CD14-positive monocyte (primary cell): ENCODE results near the gene KCNC1. TPM values are rescaled to one million over a fixed set of nuclear protein-coding genes. Genes with fewer than 3 reads are reported as not detected.

Experiments
- DNase-seq, 3 donors: peaks; one replicate each; pipeline ENCODE4 v3.0.0-alpha.2; 2011 to 2022
- H2AFZ ChIP-seq: 2 replicates; pipeline ENCODE4 v1.6.0; 2012; ENCODE audit warnings: mild to moderate bottlenecking, low read depth, low read length, inconsistent platforms; ENCODE audit not compliant: insufficient read depth, poor library complexity, severe bottlenecking
- H3K27ac ChIP-seq, 2 donors: 1 replicate in 1 of 2; 2 replicates in 1 of 2; pipeline ENCODE4 v1.5.1; 2012 to 2013; ENCODE audit warnings: low read length in 2 of 2, control low read depth in 1 of 2, inconsistent platforms in 1 of 2, low read depth in 1 of 2, mild to moderate bottlenecking in 1 of 2
- H3K27me3 ChIP-seq, 2 donors: one replicate each; pipeline versions ENCODE4 v1.6.0 to v1.6.1; 2011 to 2013; ENCODE audit warnings: low read length in 2 of 2; ENCODE audit not compliant: control insufficient read depth in 2 of 2, insufficient read depth in 2 of 2
- H3K36me3 ChIP-seq, 2 donors: replicated peaks in 1 of 2; 1 replicate in 1 of 2; 2 replicates in 1 of 2; pipeline versions ENCODE4 v1.5.1 to v1.6.1; 2012 to 2013; ENCODE audit warnings: low read length in 2 of 2, control low read depth in 1 of 2, inconsistent platforms in 1 of 2, mild to moderate bottlenecking in 1 of 2; ENCODE audit not compliant: insufficient read depth in 2 of 2, control insufficient read depth in 1 of 2
- H3K4me1 ChIP-seq, 2 donors: 1 replicate in 1 of 2; 2 replicates in 1 of 2; pipeline versions ENCODE4 v1.5.1 to v1.6.1; 2012 to 2013; ENCODE audit warnings: low read length in 2 of 2, control low read depth in 1 of 2, inconsistent platforms in 1 of 2, mild to moderate bottlenecking in 1 of 2, moderate library complexity in 1 of 2; ENCODE audit not compliant: insufficient read depth in 2 of 2, control insufficient read depth in 1 of 2
- H3K4me2 ChIP-seq: replicated peaks from 2 replicates; pipeline ENCODE3; 2012; ENCODE audit warnings: low read length, moderate library complexity, mild to moderate bottlenecking; ENCODE audit not compliant: poor library complexity, severe bottlenecking; ENCODE audit errors: extremely low read depth
- H3K4me3 ChIP-seq, 3 experiments: fragments of 200-600 bp in 1 of 3; sonication (generic) in 1 of 3; replicated peaks in 1 of 3; 1 replicate in 2 of 3; 2 replicates in 1 of 3; pipeline ENCODE4 v1.5.1; 2011 to 2013; ENCODE audit warnings: low read length in 3 of 3, mild to moderate bottlenecking in 3 of 3, control low read depth in 2 of 3, low read depth in 2 of 3, inconsistent platforms in 1 of 3, moderate library complexity in 1 of 3
- H3K79me2 ChIP-seq: 2 replicates; pipeline ENCODE4 v1.6.0; 2012; ENCODE audit warnings: mild to moderate bottlenecking, control low read depth, inconsistent platforms, low read length, moderate library complexity; ENCODE audit not compliant: insufficient read depth
- H3K9ac ChIP-seq: 2 replicates; pipeline ENCODE4 v1.6.0; 2017; ENCODE audit warnings: low read length, mild to moderate bottlenecking; ENCODE audit not compliant: insufficient read depth, poor library complexity, severe bottlenecking
- H3K9me3 ChIP-seq, 2 donors: replicated peaks in 1 of 2; 1 replicate in 1 of 2; 2 replicates in 1 of 2; pipeline versions ENCODE4 v1.5.1 to v1.6.1; 2012 to 2013; ENCODE audit warnings: low read length in 2 of 2, control low read depth in 1 of 2; ENCODE audit not compliant: control insufficient read depth in 1 of 2, insufficient read depth in 1 of 2
- H4K20me1 ChIP-seq: 2 replicates; pipeline ENCODE4 v1.6.0; 2012; ENCODE audit warnings: mild to moderate bottlenecking, low read length, control low read depth, moderate library complexity; ENCODE audit not compliant: insufficient read depth
- H3K27ac Mint-ChIP-seq, 7 donors: one replicate each; pipeline ENCODE4 v1.8.0; 2020; ENCODE audit warnings: mild to moderate bottlenecking in 7 of 7, mixed read lengths in 7 of 7, moderate library complexity in 6 of 7, inconsistent platforms in 2 of 7
- H3K27me3 Mint-ChIP-seq, 3 donors: one replicate each; pipeline ENCODE4 v1.8.0; 2021 to 2022; ENCODE audit warnings: low read depth in 3 of 3, mild to moderate bottlenecking in 3 of 3, mixed read lengths in 3 of 3, moderate library complexity in 3 of 3, inconsistent platforms in 1 of 3
- H3K36me3 Mint-ChIP-seq, 2 donors: one replicate each; pipeline ENCODE4 v1.8.0; 2020; ENCODE audit warnings: mixed read lengths in 2 of 2, inconsistent platforms in 1 of 2, mild to moderate bottlenecking in 1 of 2
- H3K4me1 Mint-ChIP-seq: one replicate; pipeline ENCODE4 v1.8.0; 2020; ENCODE audit warnings: mild to moderate bottlenecking, mixed read lengths
- H3K4me3 Mint-ChIP-seq, 2 donors: one replicate each; pipeline ENCODE4 v1.8.0; 2020; ENCODE audit warnings: mild to moderate bottlenecking in 2 of 2, mixed read lengths in 2 of 2, moderate library complexity in 1 of 2
- H3K9me3 Mint-ChIP-seq, 7 donors: one replicate each; pipeline ENCODE4 v1.8.0; 2020 to 2022; ENCODE audit warnings: mixed read lengths in 7 of 7, mild to moderate bottlenecking in 6 of 7, moderate library complexity in 6 of 7, inconsistent platforms in 2 of 7
- CTCF ChIP-seq: fragments of 200-600 bp; IDR thresholded peaks from one replicate; pipeline ENCODE4 v1.8.0; 2022; ENCODE audit warnings: antibody characterized with exemption, mild to moderate bottlenecking
- WGBS: methylation state at CpG from one replicate; pipeline ENCODE4 v1.1.5; 2013; ENCODE audit warnings: missing lambda C conversion rate; ENCODE audit not compliant: insufficient coverage; 5-methylcytosine and 5-hydroxymethylcytosine counted together
- intact Hi-C, 2 donors: fragments of 100-400 bp; cut with micrococcal nuclease; formaldehyde crosslinking; loops; one replicate each; pipeline versions ENCODE4 v1.15.0 to v1.15.1; 2023
- polyA plus RNA-seq, 3 donors: library from polyadenylated mRNA; depleted of rRNA in 1 of 3; unstranded in 2 of 3; stranded (reverse) in 1 of 3; fragments of 300-500 nt in 2 of 3; fragments of >200 nt in 1 of 3; fragmentation: Illumina TruSeq in 2 of 3; gene quantifications; 1 replicate in 2 of 3; 2 replicates in 1 of 3; pipeline ENCODE4 v1.2.3, GENCODE V29; 2012 to 2021

Gene KCNC1
- polyA plus RNA-seq, 3 donors = not detected

- Histone ChIP-seq H3K4me3 (no peak overlapping the region), H3K36me3 (no peaks in the 10 kb centered on the region), H3K9ac (no peak overlapping the region), H3K4me2 (no peak overlapping the region), H3K4me1 (no peaks in the 10 kb centered on the region), H3K79me2 (no peaks in the 10 kb centered on the region), H3K9me3 (no peaks in the 10 kb centered on the region), H3K27me3 (no peaks in the 10 kb centered on the region), H2AFZ (no peak overlapping the region), H3K27ac (no peak overlapping the region), H4K20me1 (no peaks in the 10 kb centered on the region)
- Mint-ChIP-seq H3K27ac (no peak overlapping the region), H3K4me3 (no peak overlapping the region), H3K4me1 (no peaks in the 10 kb centered on the region), H3K27me3 (peaks cover 0 to 2% (median 0%) of the 10 kb centered on the region in 3 donors), H3K36me3 (peaks cover 0 to 1% of the 10 kb centered on the region in 2 donors), H3K9me3 (peaks cover 0 to 5% (median 0%) of the 10 kb centered on the region in 7 donors)
- 88% methylated on average over 1 of the region's 2 CpGs for WGBS
- intact Hi-C loops = no loop called here
- no peak for TF ChIP-seq CTCF
- DNase-seq = no peak
Measured at GRCh38 chr11:17813391-17814059, 78.9 kb downstream of the KCNC1 start.

GRCh38 chr11:17814546-17814945, 80.0 kb downstream of the KCNC1 start:
- Histone ChIP-seq H3K9ac (no peak overlapping the region), H3K4me3 (no peak overlapping the region), H4K20me1 (no peaks in the 10 kb centered on the region), H3K4me2 (no peak overlapping the region), H3K36me3 (no peaks in the 10 kb centered on the region), H3K27me3 (no peaks in the 10 kb centered on the region), H2AFZ (no peak overlapping the region), H3K4me1 (no peaks in the 10 kb centered on the region), H3K9me3 (no peaks in the 10 kb centered on the region), H3K79me2 (no peaks in the 10 kb centered on the region), H3K27ac (no peak overlapping the region)
- TF ChIP-seq CTCF = no peak
- Mint-ChIP-seq H3K4me3 (no peak overlapping the region), H3K9me3 (peaks cover 0 to 1% (median 0%) of the 10 kb centered on the region in 7 donors), H3K4me1 (no peaks in the 10 kb centered on the region), H3K27ac (no peak overlapping the region), H3K27me3 (peaks cover 0 to 2% (median 0%) of the 10 kb centered on the region in 3 donors), H3K36me3 (peaks cover 0 to 1% of the 10 kb centered on the region in 2 donors)
- intact Hi-C loops = no loop called here
- WGBS = no CpG with 5 or more reads among the region's 1 CpG
- DNase-seq = no peak
